Tibial artery (tissue), 4 donors: ENCODE results near the gene FAM13A.

Source experiments
- DNase-seq, 2 donors: peaks; one replicate each; pipeline ENCODE4 v3.0.0-alpha.2; 2019
- H3K27ac ChIP-seq, 2 donors: fragments of 200-600 bp; sonication (generic) in 1 of 2; 1 replicate in 1 of 2; 2 replicates in 1 of 2; pipeline ENCODE4 v1.5.1; 2018 to 2019; ENCODE audit warnings: mild to moderate bottlenecking in 1 of 2
- H3K27me3 ChIP-seq, 2 donors: fragments of 200-600 bp; sonication (generic) in 1 of 2; one replicate each; pipeline versions ENCODE4 v1.5.1 to v1.6.0; 2016 to 2019
- H3K36me3 ChIP-seq, 3 donors: fragments of 200-600 bp; sonication (generic) in 2 of 3; one replicate each; pipeline ENCODE4 v1.5.1; 2016 to 2019; ENCODE audit warnings: mild to moderate bottlenecking in 2 of 3
- H3K4me1 ChIP-seq, 4 donors: fragments of 200-600 bp; sonication (generic) in 2 of 4; 1 replicate in 3 of 4; 2 replicates in 1 of 4; pipeline ENCODE4 v1.5.1; 2016 to 2019
- H3K4me3 ChIP-seq, 2 donors: fragments of 200-600 bp; sonication (generic) in 1 of 2; 1 replicate in 1 of 2; 2 replicates in 1 of 2; pipeline ENCODE4 v1.5.1; 2018 to 2019; ENCODE audit warnings: mild to moderate bottlenecking in 2 of 2
- H3K9me3 ChIP-seq, 3 donors: fragments of 200-600 bp; sonication (generic) in 1 of 3; one replicate each; pipeline ENCODE4 v1.5.1; 2016 to 2019
- CTCF ChIP-seq, 2 experiments: fragments of 200-600 bp in 1 of 2; fragments of 450-650 bp in 1 of 2; IDR thresholded peaks; one replicate each; pipeline ENCODE4 v1.5.1; 2017 to 2019; ENCODE audit warnings: antibody characterized with exemption in 2 of 2, mild to moderate bottlenecking in 1 of 2, moderate library complexity in 1 of 2
- intact Hi-C: fragments of 100-400 bp; cut with DNase I; formaldehyde crosslinking; loops from one replicate; pipeline ENCODE4 v1.15.0; 2023; ENCODE audit warnings: low total_unique reads

FAM13A gene

DNA sequence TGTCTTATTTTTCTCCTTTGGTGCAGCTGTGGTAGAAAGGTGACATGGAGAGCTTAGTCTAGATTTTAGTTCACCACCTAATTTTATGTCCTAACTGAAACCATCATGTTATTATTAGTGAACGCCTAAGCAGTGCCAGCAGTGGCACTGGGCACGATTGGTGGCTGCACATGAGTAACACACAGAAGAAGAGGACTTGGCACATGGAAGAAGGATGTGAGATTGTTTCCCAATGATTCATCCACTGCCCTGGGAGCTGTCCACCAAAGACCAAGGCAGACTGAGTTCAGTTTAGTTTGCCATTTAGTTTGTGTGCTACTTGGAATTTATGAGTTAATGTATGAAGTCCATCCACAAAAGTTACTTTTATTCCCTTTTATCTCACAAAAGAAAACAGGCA is 291.3 kb downstream of the FAM13A start:
- H3K27me3 ChIP-seq: no peaks in the 10 kb centered on the region
- no peak overlapping the region for H3K4me3 ChIP-seq
- H3K27ac ChIP-seq: peak overlapping the region in 1 of 2 donors; percentile 38
- H3K36me3 ChIP-seq: peaks cover 0 to 10% (median 10%) of the 10 kb centered on the region in 3 donors
- H3K4me1 ChIP-seq: peaks cover 0 to 15% (median 7%) of the 10 kb centered on the region in 4 donors
- no peaks in the 10 kb centered on the region for H3K9me3 ChIP-seq
- DNase-seq: peak; percentile 61 to 76
- intact Hi-C loops: no loop called here
- no peak for TF ChIP-seq CTCF (IDR thresholded peaks at IDR 0.05)

DNA sequence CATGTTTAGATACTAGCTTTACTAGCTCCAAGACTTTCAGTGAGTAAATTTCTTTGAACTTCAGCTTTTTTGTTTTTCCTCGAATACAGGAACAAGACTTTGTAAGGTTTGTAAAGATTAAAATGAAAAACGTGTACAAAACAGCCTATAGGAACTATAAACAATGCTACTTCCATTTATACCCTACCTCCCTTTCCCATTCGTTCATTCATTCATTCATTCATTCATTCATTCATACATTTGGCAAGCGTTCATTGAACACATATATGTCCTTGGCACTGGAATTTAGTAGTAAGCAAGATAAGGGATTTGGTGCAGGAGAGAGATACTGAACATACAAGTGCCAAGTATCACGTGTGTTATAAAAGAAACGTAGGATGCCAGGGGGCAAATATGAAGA is 293.9 kb downstream of the FAM13A start:
- H3K36me3 ChIP-seq: peaks cover 0 to 22% (median 10%) of the 10 kb centered on the region in 3 donors
- intact Hi-C loops: no loop called here
- no peaks in the 10 kb centered on the region for H3K27me3 ChIP-seq
- TF ChIP-seq CTCF (IDR thresholded peaks at IDR 0.05): no peak
- peaks cover 0 to 22% (median 7%) of the 10 kb centered on the region in 4 donors for H3K4me1 ChIP-seq
- H3K9me3 ChIP-seq: no peaks in the 10 kb centered on the region
- no peak overlapping the region for H3K4me3 ChIP-seq
- DNase-seq: no peak
- no peak overlapping the region for H3K27ac ChIP-seq

GRCh38 chr4:88761861-88762523 is 295.0 kb downstream of the FAM13A start:
- TF ChIP-seq CTCF (IDR thresholded peaks at IDR 0.05): no peak
- DNase-seq: no peak
- Histone ChIP-seq H3K36me3 (peaks cover 0 to 24% (median 9%) of the 10 kb centered on the region in 3 donors), H3K27me3 (no peaks in the 10 kb centered on the region), H3K4me3 (no peak overlapping the region), H3K27ac (no peak overlapping the region), H3K4me1 (peaks cover 0 to 23% (median 11%) of the 10 kb centered on the region in 4 donors), H3K9me3 (no peaks in the 10 kb centered on the region)
- intact Hi-C loops: no loop called here

DNA sequence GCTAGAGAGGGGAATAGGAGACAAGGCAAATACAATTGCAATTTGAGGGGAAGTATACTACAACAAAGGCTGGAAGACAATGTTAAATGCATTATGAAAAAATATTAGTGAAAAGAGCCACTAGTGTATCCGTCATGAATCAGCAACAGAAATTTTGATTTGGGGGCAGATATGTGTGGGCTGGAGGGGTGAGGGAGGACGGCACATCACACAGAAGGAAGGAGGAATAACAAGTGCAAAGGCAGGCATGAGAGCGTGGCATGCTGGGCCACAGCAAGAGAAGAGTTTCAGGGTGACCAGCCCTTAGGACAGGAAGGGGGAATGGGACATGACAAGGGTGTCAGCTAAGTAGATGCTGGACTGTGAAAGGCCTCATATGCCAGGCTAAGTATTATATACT is 295.6 kb downstream of the FAM13A start:
- Histone ChIP-seq H3K27ac (no peak overlapping the region), H3K27me3 (no peaks in the 10 kb centered on the region), H3K4me1 (peaks cover 0 to 27% (median 9%) of the 10 kb centered on the region in 4 donors), H3K36me3 (peaks cover 0 to 24% (median 7%) of the 10 kb centered on the region in 3 donors), H3K9me3 (no peaks in the 10 kb centered on the region), H3K4me3 (no peak overlapping the region)
- intact Hi-C loops: no loop called here
- no peak for TF ChIP-seq CTCF (IDR thresholded peaks at IDR 0.05)
- no peak for DNase-seq

GRCh38 chr4:88759895-88760290 is 297.1 kb downstream of the FAM13A start:
- no peak overlapping the region for H3K27ac ChIP-seq
- intact Hi-C loops: no loop called here
- H3K4me3 ChIP-seq: no peak overlapping the region
- no peaks in the 10 kb centered on the region for H3K9me3 ChIP-seq
- TF ChIP-seq CTCF (IDR thresholded peaks at IDR 0.05): no peak
- H3K4me1 ChIP-seq: peaks cover 0 to 12% (median 4%) of the 10 kb centered on the region in 4 donors
- DNase-seq: no peak
- H3K27me3 ChIP-seq: no peaks in the 10 kb centered on the region
- H3K36me3 ChIP-seq: peaks cover 0 to 24% (median 7%) of the 10 kb centered on the region in 3 donors
